Measurements from ENCODE around the gene RBM8A.
"Not testable (repeated sequence)": the region's sequence is repeated elsewhere in the genome, so short reads cannot be mapped to it uniquely, and the experiment has no call there.

RBM8A gene

GRCh38 chr1:145956781-145957442 is 29.6 kb upstream of the RBM8A start:
- no peak for DNase-seq (ENCODE audit: low read depth, low spot score)

- no peak for DNase-seq (ENCODE audit: low read depth, low spot score)
These were observed 29.1 kb upstream of the RBM8A start for GRCh38 chr1:145956361-145956760.

GRCh38 chr1:145955436-145955835 is 28.2 kb upstream of the RBM8A start:
- no peak for DNase-seq (ENCODE audit: low read depth, low spot score)

GRCh38 chr1:145953861-145954260 is 26.6 kb upstream of the RBM8A start:
- no peak for DNase-seq (ENCODE audit: low read depth, low spot score)

GRCh38 chr1:145952903-145953302 is 25.6 kb upstream of the RBM8A start:
- no peak for DNase-seq (ENCODE audit: low read depth, low spot score)

GRCh38 chr1:145951526-145951925 is 24.2 kb upstream of the RBM8A start:
- no peak for DNase-seq (ENCODE audit: low read depth, low spot score)

GRCh38 chr1:145949219-145949618 is 21.9 kb upstream of the RBM8A start:
- no peak for DNase-seq (ENCODE audit: low read depth, low spot score)

- DNase-seq (ENCODE audit: low read depth, low spot score): peak; percentile 27
These were observed 20.3 kb upstream of the RBM8A start for GRCh38 chr1:145947551-145947950.

GRCh38 chr1:145946477-145946986 is 19.2 kb upstream of the RBM8A start:
- DNase-seq (ENCODE audit: low read depth, low spot score): no peak

GRCh38 chr1:145944532-145944931 is 17.2 kb upstream of the RBM8A start:
- no peak for DNase-seq (ENCODE audit: low read depth, low spot score)

GRCh38 chr1:145942871-145943270 is 15.6 kb upstream of the RBM8A start:
- no peak for DNase-seq (ENCODE audit: low read depth, low spot score)

GRCh38 chr1:145942405-145942804 is 15.1 kb upstream of the RBM8A start:
- DNase-seq (ENCODE audit: low read depth, low spot score): no peak

GRCh38 chr1:145937436-145937835 is 10.2 kb upstream of the RBM8A start:
- DNase-seq (ENCODE audit: low read depth, low spot score): no peak

GRCh38 chr1:145936247-145936646 is 9.0 kb upstream of the RBM8A start:
- DNase-seq (ENCODE audit: low read depth, low spot score): no peak

- DNase-seq (ENCODE audit: low read depth, low spot score): no peak
These were observed 8.4 kb upstream of the RBM8A start for GRCh38 chr1:145935708-145936107.

- peak; percentile 77 for DNase-seq (ENCODE audit: low read depth, low spot score)
These were observed 5.3 kb upstream of the RBM8A start for GRCh38 chr1:145932522-145933009.

- DNase-seq (ENCODE audit: low read depth, low spot score): no peak
These were observed 796 bp upstream of the RBM8A start for GRCh38 chr1:145927916-145928643.

- DNase-seq (ENCODE audit: low read depth, low spot score): no peak
These were observed 610 bp downstream of the RBM8A start for GRCh38 chr1:145926686-145927062.

- no peak for DNase-seq (ENCODE audit: low read depth, low spot score)
These were observed 5.0 kb downstream of the RBM8A start for GRCh38 chr1:145922266-145922665.

- not testable (repeated sequence) for DNase-seq (ENCODE audit: low read depth, low spot score)
These were observed 7.0 kb downstream of the RBM8A start for GRCh38 chr1:145920297-145920696.

GRCh38 chr1:145918992-145919939 is 8.0 kb downstream of the RBM8A start:
- peak; percentile 64 for DNase-seq (ENCODE audit: low read depth, low spot score)
